PC-3 (cell line): ENCODE data around the gene RALGPS1.

Source experiments
- EZH2 ChIP-seq: fragments of 300-600 bp; sonication (generic); IDR thresholded peaks from one replicate; pipeline ENCODE4 v1.6.1; 2017; ENCODE audit warnings: antibody characterized with exemption, mild to moderate bottlenecking, low read length; ENCODE audit not compliant: unreplicated experiment
- EZH2phosphoT487 ChIP-seq: fragments of 300-600 bp; sonication (generic); IDR thresholded peaks from 2 replicates; pipeline ENCODE4 v1.6.1; 2018; ENCODE audit warnings: mild to moderate bottlenecking, antibody characterized with exemption, low read length, borderline replicate concordance
- TF ChIP-seq, protein P1 (sequence below): fragments of 300-600 bp; sonication (generic); conservative IDR thresholded peaks from 2 replicates; pipeline ENCODE4 v1.5.1; 2017; ENCODE audit warnings: antibody characterized with exemption, low read depth, mild to moderate bottlenecking, low read length

DNA sequence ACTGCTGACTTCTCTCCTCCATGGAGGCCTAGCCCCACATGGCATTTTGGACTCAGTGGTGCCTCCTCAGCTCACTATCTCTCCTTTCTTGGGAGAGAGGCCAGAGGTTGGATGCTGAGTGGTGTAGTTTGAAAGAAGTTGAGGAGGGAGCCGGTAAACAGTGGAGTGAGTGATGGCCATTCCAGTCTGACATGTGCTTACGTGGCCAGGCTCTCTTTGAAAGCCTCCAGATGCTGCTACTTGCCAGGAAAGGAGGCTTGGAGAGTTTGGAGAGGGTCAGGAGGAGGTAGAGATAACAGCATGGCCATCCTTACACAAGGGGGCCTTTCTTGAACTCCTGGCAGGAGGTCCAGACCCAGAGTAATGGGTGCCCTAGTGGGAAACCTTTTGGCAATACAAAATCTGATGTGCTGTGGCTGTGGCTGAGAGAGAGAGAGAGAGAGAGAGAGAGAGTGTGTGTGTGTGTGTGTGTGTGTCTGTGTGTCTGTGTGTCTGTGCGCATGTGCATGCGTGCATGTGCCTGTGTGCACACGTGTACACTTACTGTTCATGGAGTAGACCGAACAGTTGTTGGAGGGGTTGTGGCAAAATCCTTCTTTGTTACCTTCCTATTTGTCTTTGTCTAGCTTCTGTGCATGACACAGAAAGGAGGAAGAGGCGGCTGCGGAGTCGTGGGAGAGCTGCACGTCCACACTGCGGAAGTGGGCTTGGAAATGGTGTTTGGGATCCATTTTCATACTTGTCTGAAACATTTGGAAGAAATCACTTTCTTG lies 37.8 kb downstream of the RALGPS1 start:
- TF ChIP-seq, protein P1, sequence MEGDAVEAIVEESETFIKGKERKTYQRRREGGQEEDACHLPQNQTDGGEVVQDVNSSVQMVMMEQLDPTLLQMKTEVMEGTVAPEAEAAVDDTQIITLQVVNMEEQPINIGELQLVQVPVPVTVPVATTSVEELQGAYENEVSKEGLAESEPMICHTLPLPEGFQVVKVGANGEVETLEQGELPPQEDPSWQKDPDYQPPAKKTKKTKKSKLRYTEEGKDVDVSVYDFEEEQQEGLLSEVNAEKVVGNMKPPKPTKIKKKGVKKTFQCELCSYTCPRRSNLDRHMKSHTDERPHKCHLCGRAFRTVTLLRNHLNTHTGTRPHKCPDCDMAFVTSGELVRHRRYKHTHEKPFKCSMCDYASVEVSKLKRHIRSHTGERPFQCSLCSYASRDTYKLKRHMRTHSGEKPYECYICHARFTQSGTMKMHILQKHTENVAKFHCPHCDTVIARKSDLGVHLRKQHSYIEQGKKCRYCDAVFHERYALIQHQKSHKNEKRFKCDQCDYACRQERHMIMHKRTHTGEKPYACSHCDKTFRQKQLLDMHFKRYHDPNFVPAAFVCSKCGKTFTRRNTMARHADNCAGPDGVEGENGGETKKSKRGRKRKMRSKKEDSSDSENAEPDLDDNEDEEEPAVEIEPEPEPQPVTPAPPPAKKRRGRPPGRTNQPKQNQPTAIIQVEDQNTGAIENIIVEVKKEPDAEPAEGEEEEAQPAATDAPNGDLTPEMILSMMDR = no peak
- TF ChIP-seq EZH2 = no peak
- TF ChIP-seq EZH2phosphoT487 = no peak
